ENCODE measurements around the gene USP37.

USP37 gene

DNA sequence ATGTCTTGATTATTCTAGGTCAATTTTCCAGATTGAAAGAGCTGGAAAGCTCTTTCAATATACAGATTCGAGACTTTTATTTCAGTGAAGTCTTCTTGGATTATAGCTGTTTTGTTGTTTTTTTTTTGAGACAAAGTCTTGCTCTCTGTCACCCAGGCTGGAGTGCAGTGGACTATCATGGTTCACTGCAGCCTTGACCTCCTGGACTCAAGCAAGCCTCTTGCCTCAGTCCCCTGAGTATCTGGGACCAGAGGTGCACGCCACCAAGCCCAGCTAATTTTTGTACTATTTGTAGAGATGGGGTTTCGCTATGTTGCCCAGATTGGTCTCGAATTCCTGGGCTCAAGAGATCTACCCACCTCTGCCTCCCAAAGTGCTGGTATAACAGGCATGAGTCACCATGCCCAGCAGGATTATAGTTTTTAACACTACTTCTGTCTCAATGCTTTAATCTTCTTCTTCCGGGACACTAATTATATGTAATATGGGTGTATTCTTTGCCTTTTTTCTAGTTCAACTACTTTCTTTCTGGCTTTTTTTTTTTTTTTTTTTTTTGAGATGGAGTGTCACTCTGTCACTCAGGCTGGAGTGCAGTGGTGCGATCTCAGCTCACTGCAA lies 62.3 kb downstream of the USP37 start:
- no peak for DNase-seq (ENCODE audit: low read depth in 1 of 2, low spot score in 1 of 2)
- no peak overlapping the region for H3K27ac ChIP-seq (replicated peaks)
- no peaks in the 10 kb centered on the region for H3K27me3 ChIP-seq (ENCODE audit: insufficient read depth, poor library complexity, severe bottlenecking)
- no peak overlapping the region for H3K4me3 ChIP-seq (replicated peaks; ENCODE audit: insufficient read depth, low read length)
- no peak for TF ChIP-seq REST (IDR thresholded peaks at IDR 0.05; ENCODE audit: insufficient replicate concordance, low read depth)
- TF ChIP-seq, protein P1, sequence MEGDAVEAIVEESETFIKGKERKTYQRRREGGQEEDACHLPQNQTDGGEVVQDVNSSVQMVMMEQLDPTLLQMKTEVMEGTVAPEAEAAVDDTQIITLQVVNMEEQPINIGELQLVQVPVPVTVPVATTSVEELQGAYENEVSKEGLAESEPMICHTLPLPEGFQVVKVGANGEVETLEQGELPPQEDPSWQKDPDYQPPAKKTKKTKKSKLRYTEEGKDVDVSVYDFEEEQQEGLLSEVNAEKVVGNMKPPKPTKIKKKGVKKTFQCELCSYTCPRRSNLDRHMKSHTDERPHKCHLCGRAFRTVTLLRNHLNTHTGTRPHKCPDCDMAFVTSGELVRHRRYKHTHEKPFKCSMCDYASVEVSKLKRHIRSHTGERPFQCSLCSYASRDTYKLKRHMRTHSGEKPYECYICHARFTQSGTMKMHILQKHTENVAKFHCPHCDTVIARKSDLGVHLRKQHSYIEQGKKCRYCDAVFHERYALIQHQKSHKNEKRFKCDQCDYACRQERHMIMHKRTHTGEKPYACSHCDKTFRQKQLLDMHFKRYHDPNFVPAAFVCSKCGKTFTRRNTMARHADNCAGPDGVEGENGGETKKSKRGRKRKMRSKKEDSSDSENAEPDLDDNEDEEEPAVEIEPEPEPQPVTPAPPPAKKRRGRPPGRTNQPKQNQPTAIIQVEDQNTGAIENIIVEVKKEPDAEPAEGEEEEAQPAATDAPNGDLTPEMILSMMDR (IDR thresholded peaks at IDR 0.05; ENCODE audit: insufficient read depth, low read length) = no peak
- TF ChIP-seq POLR2AphosphoS5 (IDR thresholded peaks at IDR 0.05; ENCODE audit: low read depth) = no peak
- TF ChIP-seq GABPA (IDR thresholded peaks at IDR 0.05; ENCODE audit: low read depth) = no peak
- no peak for TF ChIP-seq SPI1 (IDR thresholded peaks at IDR 0.05; ENCODE audit: borderline replicate concordance, low read depth)

GRCh38 chr2:218501665-218502064 lies 66.5 kb downstream of the USP37 start:
- Histone ChIP-seq H3K27me3 (ENCODE audit: insufficient read depth, poor library complexity, severe bottlenecking) (no peaks in the 10 kb centered on the region), H3K27ac (replicated peaks) (no peak overlapping the region), H3K4me3 (replicated peaks; ENCODE audit: insufficient read depth, low read length) (no peak overlapping the region)
- TF ChIP-seq SPI1 (IDR thresholded peaks at IDR 0.05; ENCODE audit: borderline replicate concordance, low read depth) = no peak
- no peak for TF ChIP-seq GABPA (IDR thresholded peaks at IDR 0.05; ENCODE audit: low read depth)
- TF ChIP-seq REST (IDR thresholded peaks at IDR 0.05; ENCODE audit: insufficient replicate concordance, low read depth) = no peak
- no peak for TF ChIP-seq POLR2AphosphoS5 (IDR thresholded peaks at IDR 0.05; ENCODE audit: low read depth)
- TF ChIP-seq, protein P1 (IDR thresholded peaks at IDR 0.05; ENCODE audit: insufficient read depth, low read length) = no peak
- no peak for DNase-seq (ENCODE audit: low read depth in 1 of 2, low spot score in 1 of 2)

DNA sequence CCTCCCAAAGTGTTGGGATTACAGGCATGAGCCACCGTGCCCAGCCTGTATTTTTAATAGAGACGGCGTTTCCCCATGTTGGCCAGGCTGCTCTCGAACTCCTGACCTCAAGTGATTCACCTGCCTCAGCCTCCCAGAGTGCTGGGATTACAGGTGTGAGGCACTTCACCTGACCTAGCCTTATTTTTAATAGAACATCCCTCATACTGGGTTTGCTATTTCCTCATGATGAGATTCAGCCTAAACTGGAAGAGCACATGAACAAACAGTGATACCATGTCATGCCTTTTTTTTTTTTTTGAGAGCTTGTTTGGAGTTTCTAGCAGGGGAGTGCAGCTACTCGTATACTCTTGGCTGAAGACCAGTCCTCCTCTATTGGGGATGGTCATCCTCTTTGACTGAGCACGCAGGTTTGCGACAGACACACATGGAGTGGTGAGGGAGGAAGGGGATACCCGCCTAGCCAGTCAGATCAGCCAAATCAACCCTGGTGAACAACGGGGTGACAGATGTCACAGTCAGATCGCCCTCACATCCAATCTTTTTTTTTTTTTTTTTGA lies 67.6 kb downstream of the USP37 start:
- Histone ChIP-seq H3K27ac (replicated peaks) (no peak overlapping the region), H3K4me3 (replicated peaks; ENCODE audit: insufficient read depth, low read length) (no peak overlapping the region), H3K27me3 (ENCODE audit: insufficient read depth, poor library complexity, severe bottlenecking) (no peaks in the 10 kb centered on the region)
- TF ChIP-seq SPI1 (IDR thresholded peaks at IDR 0.05; ENCODE audit: borderline replicate concordance, low read depth) = no peak
- no peak for TF ChIP-seq GABPA (IDR thresholded peaks at IDR 0.05; ENCODE audit: low read depth)
- no peak for TF ChIP-seq REST (IDR thresholded peaks at IDR 0.05; ENCODE audit: insufficient replicate concordance, low read depth)
- TF ChIP-seq POLR2AphosphoS5 (IDR thresholded peaks at IDR 0.05; ENCODE audit: low read depth) = no peak
- TF ChIP-seq, protein P1 (IDR thresholded peaks at IDR 0.05; ENCODE audit: insufficient read depth, low read length) = no peak
- no peak for DNase-seq (ENCODE audit: low read depth in 1 of 2, low spot score in 1 of 2)

Data from HL-60 (cell line).